ENCODE results near the gene ELMO2.

The ELMO2 gene

GRCh38 chr20:46357030-46357514, 49.3 kb downstream of the ELMO2 start:
- DNase-seq (ENCODE audit: low read depth in 1 of 2, low spot score in 1 of 2): no peak
- no peak overlapping the region for H3K27ac ChIP-seq (replicated peaks)
- H3K4me3 ChIP-seq (replicated peaks; ENCODE audit: insufficient read depth, low read length): no peak overlapping the region
- no peaks in the 10 kb centered on the region for H3K27me3 ChIP-seq (ENCODE audit: insufficient read depth, poor library complexity, severe bottlenecking)
- TF ChIP-seq POLR2AphosphoS5 (IDR thresholded peaks at IDR 0.05; ENCODE audit: low read depth) (0 out of 2 replicates have a peak, but pooled peaks have one; percentile 24), REST (IDR thresholded peaks at IDR 0.05; ENCODE audit: insufficient replicate concordance, low read depth) (no peak)
- TF ChIP-seq, protein P1, sequence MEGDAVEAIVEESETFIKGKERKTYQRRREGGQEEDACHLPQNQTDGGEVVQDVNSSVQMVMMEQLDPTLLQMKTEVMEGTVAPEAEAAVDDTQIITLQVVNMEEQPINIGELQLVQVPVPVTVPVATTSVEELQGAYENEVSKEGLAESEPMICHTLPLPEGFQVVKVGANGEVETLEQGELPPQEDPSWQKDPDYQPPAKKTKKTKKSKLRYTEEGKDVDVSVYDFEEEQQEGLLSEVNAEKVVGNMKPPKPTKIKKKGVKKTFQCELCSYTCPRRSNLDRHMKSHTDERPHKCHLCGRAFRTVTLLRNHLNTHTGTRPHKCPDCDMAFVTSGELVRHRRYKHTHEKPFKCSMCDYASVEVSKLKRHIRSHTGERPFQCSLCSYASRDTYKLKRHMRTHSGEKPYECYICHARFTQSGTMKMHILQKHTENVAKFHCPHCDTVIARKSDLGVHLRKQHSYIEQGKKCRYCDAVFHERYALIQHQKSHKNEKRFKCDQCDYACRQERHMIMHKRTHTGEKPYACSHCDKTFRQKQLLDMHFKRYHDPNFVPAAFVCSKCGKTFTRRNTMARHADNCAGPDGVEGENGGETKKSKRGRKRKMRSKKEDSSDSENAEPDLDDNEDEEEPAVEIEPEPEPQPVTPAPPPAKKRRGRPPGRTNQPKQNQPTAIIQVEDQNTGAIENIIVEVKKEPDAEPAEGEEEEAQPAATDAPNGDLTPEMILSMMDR (IDR thresholded peaks at IDR 0.05; ENCODE audit: insufficient read depth, low read length): no peak

DNA sequence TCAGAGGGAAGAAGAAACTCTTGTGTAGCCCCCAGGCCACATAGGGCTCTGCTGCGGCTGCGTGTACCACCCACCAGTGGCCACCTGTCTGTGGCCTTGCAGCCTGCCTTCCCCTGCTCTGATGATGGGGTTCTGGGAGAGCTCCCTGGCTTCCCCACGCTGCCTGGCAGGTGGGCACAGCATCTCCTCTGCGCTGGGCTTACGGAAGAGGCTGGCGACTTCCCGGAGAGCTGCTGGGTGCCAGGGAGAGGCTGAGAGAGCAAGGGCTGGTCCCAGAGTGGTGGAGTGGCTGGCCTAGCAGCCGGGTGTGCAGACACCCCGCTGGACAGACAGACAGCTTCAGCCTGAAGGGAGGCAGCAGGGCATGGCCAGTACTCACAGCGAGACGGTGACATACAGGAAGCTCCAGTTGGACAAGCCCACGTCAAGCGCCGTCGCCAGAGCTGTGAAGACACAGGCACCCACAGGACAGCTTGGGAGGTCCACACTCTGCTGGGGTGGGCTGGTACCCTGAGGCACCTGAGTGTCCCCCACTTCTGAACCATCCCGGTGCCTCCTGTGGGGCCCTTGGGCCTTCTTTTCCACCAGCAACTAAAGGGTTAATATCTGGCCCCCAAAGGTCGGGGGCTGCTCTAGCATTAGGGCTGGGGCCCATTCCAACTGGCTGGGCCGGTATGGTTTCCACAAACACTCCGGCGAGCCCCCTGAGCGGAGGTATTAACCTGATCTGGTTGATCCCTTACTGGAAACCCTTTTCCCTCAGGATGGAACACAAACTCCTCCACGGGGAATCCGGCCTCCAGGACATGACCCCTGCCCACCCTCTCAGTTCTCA, 50.0 kb downstream of the ELMO2 start:
- DNase-seq (ENCODE audit: low read depth in 1 of 2, low spot score in 1 of 2): no peak
- Histone ChIP-seq H3K4me3 (replicated peaks; ENCODE audit: insufficient read depth, low read length) (no peak overlapping the region), H3K27ac (replicated peaks) (no peak overlapping the region), H3K27me3 (ENCODE audit: insufficient read depth, poor library complexity, severe bottlenecking) (no peaks in the 10 kb centered on the region)
- no peak for TF ChIP-seq REST (IDR thresholded peaks at IDR 0.05; ENCODE audit: insufficient replicate concordance, low read depth)
- no peak for TF ChIP-seq GABPA (IDR thresholded peaks at IDR 0.05; ENCODE audit: low read depth)
- TF ChIP-seq, protein P1 (IDR thresholded peaks at IDR 0.05; ENCODE audit: insufficient read depth, low read length): no peak
- no peak for TF ChIP-seq SPI1 (IDR thresholded peaks at IDR 0.05; ENCODE audit: borderline replicate concordance, low read depth)
- TF ChIP-seq POLR2AphosphoS5 (IDR thresholded peaks at IDR 0.05; ENCODE audit: low read depth): no peak

DNA sequence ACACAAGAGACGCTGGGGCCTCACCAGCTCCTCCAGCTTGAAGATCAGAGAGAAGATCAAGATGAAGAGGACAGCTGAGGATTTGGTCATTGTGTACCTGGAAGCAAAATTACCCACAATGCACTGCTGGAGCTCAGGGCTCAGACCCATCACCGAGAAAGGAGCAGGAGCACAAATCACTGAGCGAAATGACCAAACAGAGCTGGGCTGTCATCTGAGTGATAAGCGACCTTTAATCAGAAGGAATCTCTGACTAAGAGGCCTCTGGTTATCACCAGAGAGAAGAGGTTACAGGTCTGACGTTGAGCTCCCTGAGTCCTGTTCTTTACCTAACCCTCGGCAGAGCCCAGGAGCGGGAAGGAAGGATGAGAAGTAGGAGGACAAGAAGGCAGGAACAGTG, 50.6 kb downstream of the ELMO2 start:
- no peak overlapping the region for H3K27ac ChIP-seq (replicated peaks)
- TF ChIP-seq GABPA (IDR thresholded peaks at IDR 0.05; ENCODE audit: low read depth) (no peak), SPI1 (IDR thresholded peaks at IDR 0.05; ENCODE audit: borderline replicate concordance, low read depth) (no peak), REST (IDR thresholded peaks at IDR 0.05; ENCODE audit: insufficient replicate concordance, low read depth) (no peak), POLR2AphosphoS5 (IDR thresholded peaks at IDR 0.05; ENCODE audit: low read depth) (no peak)
- TF ChIP-seq, protein P1 (IDR thresholded peaks at IDR 0.05; ENCODE audit: insufficient read depth, low read length): no peak
- no peak overlapping the region for H3K4me3 ChIP-seq (replicated peaks; ENCODE audit: insufficient read depth, low read length)
- DNase-seq (ENCODE audit: low read depth in 1 of 2, low spot score in 1 of 2): no peak
- H3K27me3 ChIP-seq (ENCODE audit: insufficient read depth, poor library complexity, severe bottlenecking): no peaks in the 10 kb centered on the region
